Vagina (tissue), 2 donors: ENCODE results near the gene ALPG.

ENCODE experiments used
- POLR2A ChIP-seq, 2 donors: fragments of 450-650 bp; IDR thresholded peaks; one replicate each; pipeline ENCODE4 v1.6.1; 2017; ENCODE audit warnings: antibody characterized with exemption in 2 of 2, mild to moderate bottlenecking in 2 of 2, moderate library complexity in 2 of 2
- POLR2AphosphoS5 ChIP-seq, 2 donors: sonication (generic); formaldehyde crosslinking; IDR thresholded peaks; one replicate each; pipeline ENCODE4 v1.9.0; 2017; ENCODE audit warnings: antibody characterized with exemption in 2 of 2, mild to moderate bottlenecking in 2 of 2, low read depth in 1 of 2; ENCODE audit not compliant: insufficient read depth in 1 of 2
- TF ChIP-seq, protein P1 (sequence below), 3 experiments: fragments of 450-650 bp in 2 of 3; fragments of 200-600 bp in 1 of 3; sonication (generic) in 1 of 3; IDR thresholded peaks; one replicate each; pipeline ENCODE4 v1.5.1; 2017 to 2019; ENCODE audit warnings: antibody characterized with exemption in 3 of 3, mild to moderate bottlenecking in 2 of 3, moderate library complexity in 2 of 3

DNA sequence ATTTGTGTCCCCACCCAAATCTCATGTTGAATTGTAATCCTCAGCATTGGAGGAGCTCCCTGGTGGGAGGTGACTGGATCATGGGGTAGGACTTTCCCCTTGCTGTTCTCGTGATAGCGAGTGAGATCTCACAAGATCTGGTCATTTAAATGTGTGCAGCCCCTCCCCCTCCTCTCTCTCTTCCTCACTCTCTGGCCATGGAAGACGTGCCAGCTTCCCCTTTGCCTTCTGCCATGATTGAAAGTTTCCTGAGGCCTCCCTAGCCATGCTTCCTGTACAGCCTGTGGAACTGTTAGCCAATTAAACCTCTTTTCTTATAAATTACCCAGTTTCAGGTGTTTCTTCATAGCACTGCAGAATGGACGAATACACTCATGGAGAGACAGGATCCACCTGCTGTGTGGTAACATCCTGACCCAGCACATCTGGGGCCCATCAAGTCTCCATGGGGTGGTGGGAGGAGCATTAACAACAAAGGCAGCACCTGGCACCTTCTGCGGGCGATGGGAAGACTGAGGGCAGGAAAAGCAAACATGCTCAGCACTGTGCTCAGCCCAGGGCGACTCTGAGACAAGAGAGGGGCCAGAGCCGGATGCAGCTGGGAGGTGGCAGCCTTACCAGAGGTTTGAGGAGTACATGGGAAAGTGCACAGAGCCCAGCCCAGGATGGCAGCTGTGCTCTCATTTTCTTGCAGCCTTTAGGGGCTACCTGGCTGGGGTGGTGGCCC lies 44.3 kb upstream of the ALPG start:
- TF ChIP-seq, protein P1, sequence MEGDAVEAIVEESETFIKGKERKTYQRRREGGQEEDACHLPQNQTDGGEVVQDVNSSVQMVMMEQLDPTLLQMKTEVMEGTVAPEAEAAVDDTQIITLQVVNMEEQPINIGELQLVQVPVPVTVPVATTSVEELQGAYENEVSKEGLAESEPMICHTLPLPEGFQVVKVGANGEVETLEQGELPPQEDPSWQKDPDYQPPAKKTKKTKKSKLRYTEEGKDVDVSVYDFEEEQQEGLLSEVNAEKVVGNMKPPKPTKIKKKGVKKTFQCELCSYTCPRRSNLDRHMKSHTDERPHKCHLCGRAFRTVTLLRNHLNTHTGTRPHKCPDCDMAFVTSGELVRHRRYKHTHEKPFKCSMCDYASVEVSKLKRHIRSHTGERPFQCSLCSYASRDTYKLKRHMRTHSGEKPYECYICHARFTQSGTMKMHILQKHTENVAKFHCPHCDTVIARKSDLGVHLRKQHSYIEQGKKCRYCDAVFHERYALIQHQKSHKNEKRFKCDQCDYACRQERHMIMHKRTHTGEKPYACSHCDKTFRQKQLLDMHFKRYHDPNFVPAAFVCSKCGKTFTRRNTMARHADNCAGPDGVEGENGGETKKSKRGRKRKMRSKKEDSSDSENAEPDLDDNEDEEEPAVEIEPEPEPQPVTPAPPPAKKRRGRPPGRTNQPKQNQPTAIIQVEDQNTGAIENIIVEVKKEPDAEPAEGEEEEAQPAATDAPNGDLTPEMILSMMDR (IDR thresholded peaks at IDR 0.05): no peak
- TF ChIP-seq POLR2A (IDR thresholded peaks at IDR 0.05) (no peak), POLR2AphosphoS5 (IDR thresholded peaks at IDR 0.05; ENCODE audit: insufficient read depth in 1 of 2, low read depth in 1 of 2) (no peak)
